Limb (tissue), 2 donors: Measurements from ENCODE around the gene NDUFA7.
"Not testable (repeated sequence)": the region's sequence is repeated elsewhere in the genome, so short reads cannot be mapped to it uniquely, and the experiment has no call there.

ENCODE experiments used
- DNase-seq, 2 donors: peaks; one replicate each; pipeline ENCODE4 v3.0.0-alpha.2; 2016; ENCODE audit errors: extremely low spot score in 2 of 2

The NDUFA7 gene

GRCh38 chr19:8264248-8264647, 56.9 kb downstream of the NDUFA7 start:
- not testable (repeated sequence) for DNase-seq

GRCh38 chr19:8262431-8262830, 58.7 kb downstream of the NDUFA7 start:
- no peak for DNase-seq

GRCh38 chr19:8261881-8262280, 59.3 kb downstream of the NDUFA7 start:
- DNase-seq: peak in 1 of 2 donors; percentile 31

- no peak for DNase-seq
These were observed 59.8 kb downstream of the NDUFA7 start for GRCh38 chr19:8261347-8261746.
